Right ventricle myocardium superior (tissue), 1 donor: Measurements from ENCODE around the gene SMAD2. TPM values are rescaled to one million over a fixed set of nuclear protein-coding genes. Genes with fewer than 3 reads are reported as not detected.

Source experiments
- ATAC-seq: fragments of 200-7000 bp; cut with Tn5 transposase; one replicate; pipeline ENCODE4 v1.9.1; 2020; ENCODE audit warnings: mild to moderate bottlenecking; ENCODE audit not compliant: poor library complexity
- DNase-seq: peaks from one replicate; pipeline ENCODE4 v3.0.0-alpha.2; 2020
- intact Hi-C: fragments of 100-400 bp; cut with DNase I; formaldehyde crosslinking; loops from one replicate; pipeline ENCODE4 v1.11.2; 2022
- total RNA-seq: library from RNA; stranded (reverse); fragmentation: NEBNext Ultra II Directional; extraction: Animal tissue kit (Norgen Biotek cat#: 25700); gene quantifications from one replicate; pipeline ENCODE4 v1.2.1, GENCODE V29; 2021
- donor health status: DM: no; HTN: yes; CAD: no; lungs with severe emphysema.

Gene SMAD2
- total RNA-seq, 1 donor from 2014 or later: 68.1 TPM

- DNase-seq: no peak
- ATAC-seq: no peak
- intact Hi-C loops: no loop called here
These were observed 24.1 kb downstream of the SMAD2 start for GRCh38 chr18:47906408-47906807.

- no peak for ATAC-seq
- DNase-seq: no peak
- intact Hi-C loops: no loop called here
These were observed 26.6 kb downstream of the SMAD2 start for GRCh38 chr18:47903809-47904208.

- intact Hi-C loops: no loop called here
- DNase-seq (no peak), ATAC-seq (peak; percentile 49)
These were observed 28.7 kb downstream of the SMAD2 start for GRCh38 chr18:47901624-47902362.

- DNase-seq (no peak), ATAC-seq (no peak)
- intact Hi-C loops: no loop called here
These were observed 31.2 kb downstream of the SMAD2 start for GRCh38 chr18:47899107-47899840.

- ATAC-seq (no peak), DNase-seq (no peak)
- intact Hi-C loops: no loop called here
These were observed 31.8 kb downstream of the SMAD2 start for GRCh38 chr18:47898696-47899095.

- intact Hi-C loops: no loop called here
- DNase-seq: no peak
- ATAC-seq: no peak
These were observed 32.4 kb downstream of the SMAD2 start for GRCh38 chr18:47898055-47898454.

GRCh38 chr18:47895565-47896250, 34.8 kb downstream of the SMAD2 start:
- no peak for DNase-seq
- intact Hi-C loops: no loop called here
- ATAC-seq: no peak

- intact Hi-C loops: no loop called here
- no peak for DNase-seq
- ATAC-seq: peak; percentile 67
These were observed 36.3 kb downstream of the SMAD2 start for GRCh38 chr18:47893939-47894699.

- ATAC-seq: no peak
These were observed 37.4 kb downstream of the SMAD2 start for GRCh38 chr18:47893047-47893446.

GRCh38 chr18:47888156-47888555, 42.3 kb downstream of the SMAD2 start:
- ATAC-seq (no peak), DNase-seq (no peak)
- intact Hi-C loops: no loop called here

More at GRCh38 chr18:47893047-47893446, 37.4 kb downstream of the SMAD2 start:
- intact Hi-C loops: no loop called here
- DNase-seq: no peak

- intact Hi-C loops: no loop called here
- ATAC-seq (no peak), DNase-seq (no peak)
These were observed 43.2 kb downstream of the SMAD2 start for GRCh38 chr18:47887227-47887626.

- intact Hi-C loops: no loop called here
- DNase-seq: no peak
- ATAC-seq: no peak
These were observed 46.6 kb downstream of the SMAD2 start for GRCh38 chr18:47883771-47884413.

- DNase-seq (no peak), ATAC-seq (no peak)
- intact Hi-C loops: no loop called here
These were observed 47.8 kb downstream of the SMAD2 start for GRCh38 chr18:47882641-47883040.

GRCh38 chr18:47881752-47882455, 48.6 kb downstream of the SMAD2 start:
- intact Hi-C loops: no loop called here
- ATAC-seq: no peak
- no peak for DNase-seq

- ATAC-seq (no peak), DNase-seq (no peak)
- intact Hi-C loops: no loop called here
These were observed 49.4 kb downstream of the SMAD2 start for GRCh38 chr18:47881042-47881441.

GRCh38 chr18:47877892-47878291, 52.6 kb downstream of the SMAD2 start:
- no peak for ATAC-seq
- DNase-seq: no peak
- intact Hi-C loops: no loop called here

GRCh38 chr18:47876813-47877212, 53.6 kb downstream of the SMAD2 start:
- ATAC-seq (no peak), DNase-seq (no peak)
- intact Hi-C loops: no loop called here

GRCh38 chr18:47873625-47874024, 56.8 kb downstream of the SMAD2 start:
- no peak for DNase-seq
- no peak for ATAC-seq
- intact Hi-C loops: no loop called here
